Measurements from ENCODE around the gene RNF223.
"Not testable (repeated sequence)": the region's sequence is repeated elsewhere in the genome, so short reads cannot be mapped to it uniquely, and the experiment has no call there.

The RNF223 gene

DNA sequence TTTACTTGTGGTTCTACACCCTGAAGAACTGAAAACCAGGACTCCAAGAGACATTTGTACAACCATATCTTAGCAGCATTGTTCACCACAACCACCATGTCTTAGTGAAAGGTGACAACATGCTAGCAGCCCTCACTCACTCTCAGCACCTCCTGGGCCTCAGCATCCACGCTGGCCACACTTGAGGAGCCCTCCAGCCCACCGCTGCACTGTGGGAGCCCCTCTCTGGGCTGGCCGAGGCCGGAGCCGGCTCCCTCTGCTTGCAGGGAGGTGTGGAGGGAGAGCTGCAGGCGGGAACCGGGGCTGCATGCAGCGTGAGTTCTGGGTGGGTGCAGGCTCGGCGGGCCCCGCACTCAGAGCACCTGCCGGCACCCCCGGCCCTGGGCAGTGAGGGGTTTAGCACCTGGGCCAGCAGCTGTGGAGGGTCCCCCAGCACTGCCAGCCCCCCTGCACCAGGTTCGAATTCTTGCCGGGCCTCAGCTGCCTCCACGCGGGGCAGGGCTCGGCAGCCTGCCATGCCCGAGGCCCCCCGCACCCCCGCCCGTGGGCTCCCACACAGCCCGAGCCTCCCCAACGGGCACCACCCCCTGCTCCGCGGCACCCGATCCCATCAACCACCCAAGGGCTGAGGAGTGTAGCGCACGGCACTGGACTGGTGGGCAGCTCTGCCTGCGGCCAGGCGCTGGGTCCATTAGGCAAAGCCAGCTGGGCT is 32.6 kb upstream of the RNF223 start:
- no peak for DNase-seq

DNA sequence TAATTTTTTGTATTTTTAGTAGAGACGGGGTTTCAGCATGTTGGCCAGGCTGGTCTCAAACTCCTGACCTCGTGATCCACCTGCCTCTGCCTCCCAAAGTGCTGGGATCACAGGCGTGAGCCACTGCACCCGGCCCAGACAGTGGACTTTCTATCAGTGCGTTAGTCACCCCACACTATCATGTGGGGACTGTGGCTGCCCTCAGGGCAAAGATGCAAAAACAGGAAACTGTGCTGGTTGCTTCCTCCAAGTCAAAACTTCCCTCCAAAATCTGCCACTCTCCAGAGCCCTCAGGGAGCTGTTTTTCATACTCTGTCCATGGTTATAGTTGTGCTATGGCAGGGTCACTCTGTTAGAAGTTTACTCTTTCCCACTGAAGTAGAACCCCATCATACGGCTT is 30.0 kb upstream of the RNF223 start:
- not testable (repeated sequence) for DNase-seq

DNA sequence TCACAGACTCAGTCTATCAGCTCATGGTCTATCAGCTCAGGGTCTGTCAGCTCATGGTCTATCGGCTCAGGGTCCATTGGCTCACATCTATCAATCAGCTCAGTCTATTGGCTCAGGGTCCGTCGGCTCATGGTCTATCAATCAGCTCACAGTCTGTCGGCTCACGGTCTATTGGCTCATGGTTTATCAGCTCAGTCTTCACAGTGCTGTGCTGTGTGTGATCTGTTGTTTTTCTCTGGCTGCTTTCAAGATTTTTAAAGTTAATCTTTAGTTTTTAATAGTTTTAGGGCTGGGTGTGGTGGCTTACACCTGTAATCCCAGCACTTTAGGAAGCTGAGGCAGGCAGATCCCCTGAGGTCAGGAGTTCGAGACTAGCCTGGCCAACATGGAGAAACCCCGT is 27.4 kb upstream of the RNF223 start:
- DNase-seq, result no peak

DNA sequence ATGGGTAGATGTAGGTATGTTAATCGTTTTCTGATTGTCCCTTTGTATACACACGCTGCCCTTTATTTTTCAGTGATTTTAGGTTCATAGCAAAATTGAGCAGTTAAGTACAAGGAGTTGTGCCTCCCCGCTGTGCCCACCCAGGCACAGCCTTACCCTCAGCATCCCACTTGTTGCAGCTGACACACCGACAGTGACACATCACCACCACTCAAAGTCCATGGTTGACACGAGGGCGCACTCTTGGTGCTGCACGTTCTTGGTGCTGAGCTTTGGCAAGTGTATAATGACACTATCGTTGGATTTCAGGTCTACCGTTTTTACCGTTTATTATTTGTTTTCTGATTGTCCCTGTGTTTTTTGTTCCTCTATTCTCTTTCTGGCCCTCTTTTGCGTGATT is 26.2 kb upstream of the RNF223 start:
- no peak for DNase-seq

DNA sequence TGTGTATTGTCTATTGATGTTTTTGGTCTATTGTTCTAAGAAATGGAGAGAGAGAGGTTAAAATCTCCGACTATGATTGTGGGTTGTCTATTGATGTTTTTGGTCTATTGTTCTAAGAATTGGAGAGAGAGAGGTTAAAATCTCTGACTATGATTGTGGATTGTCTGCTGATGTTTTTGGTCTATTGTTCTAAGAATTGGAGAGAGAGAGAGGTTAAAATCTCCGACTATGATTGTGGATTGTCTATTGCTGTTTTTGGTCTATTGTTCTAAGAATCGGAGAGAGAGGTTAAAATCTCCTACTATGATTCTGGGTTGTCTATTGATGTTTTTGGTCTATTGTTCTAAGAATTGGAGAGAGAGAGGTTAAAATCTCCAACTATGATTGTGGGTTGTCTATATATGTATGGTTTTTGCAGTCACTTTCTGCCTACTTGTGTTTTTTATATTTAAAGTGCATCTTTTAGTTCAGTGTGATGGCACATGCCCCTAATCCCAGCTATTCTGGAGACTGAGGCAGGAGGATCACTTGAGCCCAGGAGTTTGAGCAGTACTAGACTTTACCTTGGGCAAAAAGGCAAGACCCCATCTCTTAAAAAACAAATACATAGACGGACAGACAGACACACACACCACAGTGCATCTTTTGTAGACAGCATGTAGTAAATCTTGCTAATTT is 25.5 kb upstream of the RNF223 start:
- no peak for DNase-seq

DNA sequence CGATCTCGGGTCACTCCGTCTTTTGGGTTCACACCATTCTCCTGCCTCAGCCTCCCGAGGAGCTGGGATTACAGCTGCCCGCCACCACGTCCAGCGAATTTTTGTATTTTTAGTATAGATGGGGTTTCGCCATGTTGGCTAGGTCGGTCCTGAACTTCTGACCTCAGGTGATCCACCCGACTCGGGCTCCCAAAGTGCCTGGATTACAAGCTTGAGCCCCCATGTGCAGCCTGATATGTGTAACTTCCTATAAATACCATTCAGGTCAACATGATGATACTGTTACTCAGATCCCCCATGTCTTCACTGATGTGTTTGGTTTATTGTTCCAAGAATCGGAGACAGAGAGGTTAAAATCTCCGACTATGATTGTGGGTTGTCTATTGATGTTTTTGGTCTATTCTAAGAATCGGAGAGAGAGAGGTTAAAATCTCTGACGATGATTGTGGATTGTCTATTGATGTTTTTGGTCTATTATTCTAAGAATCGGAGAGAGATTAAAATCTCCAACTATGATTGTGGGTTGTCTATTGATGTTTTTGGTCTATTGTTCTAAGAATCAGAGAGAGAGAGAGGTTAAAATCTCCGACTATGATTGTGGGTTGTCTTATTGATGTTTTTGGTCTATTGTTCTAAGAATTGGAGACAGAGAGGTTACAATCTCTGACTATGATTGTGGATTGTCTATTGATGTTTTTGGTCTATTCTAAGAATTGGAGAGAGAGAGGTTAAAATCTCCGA is 24.7 kb upstream of the RNF223 start:
- DNase-seq, result no peak

DNA sequence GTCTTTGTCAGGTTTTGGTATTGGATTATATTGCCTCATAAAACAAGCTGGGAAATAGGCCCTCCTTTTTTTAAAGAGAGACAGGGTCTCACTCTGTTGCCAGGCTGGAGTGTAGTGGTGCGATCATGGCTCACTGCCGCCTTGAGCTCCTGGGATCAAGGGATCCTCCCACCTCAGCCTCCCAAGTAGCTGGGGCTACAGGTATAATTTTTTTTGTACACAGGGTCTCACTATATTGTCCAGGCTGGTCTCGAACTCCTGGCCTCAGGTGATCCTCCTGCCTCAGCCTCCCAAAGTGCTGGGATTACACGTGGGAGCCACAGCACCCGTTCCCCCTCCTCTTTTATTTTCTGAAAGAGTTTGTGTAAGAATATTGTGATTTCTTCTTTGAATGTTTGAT is 22.0 kb upstream of the RNF223 start:
- DNase-seq, result not testable (repeated sequence)

DNA sequence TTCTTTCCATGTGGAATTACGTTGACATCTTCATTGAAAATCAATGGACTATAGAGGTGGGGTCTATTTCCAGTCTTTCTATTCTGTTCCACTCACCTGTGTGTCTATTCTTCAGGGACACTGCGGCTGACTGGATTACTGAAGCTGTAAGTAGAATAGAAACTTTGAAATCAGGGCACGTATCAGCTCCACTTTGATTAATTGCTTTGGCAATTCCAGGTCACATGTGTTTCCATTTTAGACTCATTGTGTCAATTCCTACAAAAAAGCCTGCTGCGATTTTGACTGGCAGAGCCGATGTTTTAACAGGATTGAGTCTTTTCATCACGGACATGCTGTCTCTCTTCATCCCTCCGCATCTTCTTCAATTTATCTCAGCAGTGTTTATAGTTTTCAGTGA is 20.9 kb upstream of the RNF223 start:
- no peak for DNase-seq

DNA sequence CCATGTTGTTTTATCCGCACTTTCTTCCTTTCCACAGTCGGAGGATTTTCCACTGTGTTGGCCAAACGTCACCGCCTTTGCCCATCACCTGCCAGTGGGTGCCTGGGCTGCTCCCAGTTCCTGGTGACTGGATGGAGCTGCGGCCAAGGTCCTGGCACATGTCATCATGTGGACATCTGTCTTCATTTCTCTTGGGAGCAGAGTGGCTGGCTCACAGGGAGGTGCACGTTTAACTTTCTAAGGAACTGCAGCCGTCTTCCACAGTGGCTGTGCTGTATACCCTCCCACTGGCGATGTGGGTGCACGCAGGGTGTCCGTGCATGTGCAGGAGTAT is 19.5 kb upstream of the RNF223 start:
- DNase-seq, result no peak

DNA sequence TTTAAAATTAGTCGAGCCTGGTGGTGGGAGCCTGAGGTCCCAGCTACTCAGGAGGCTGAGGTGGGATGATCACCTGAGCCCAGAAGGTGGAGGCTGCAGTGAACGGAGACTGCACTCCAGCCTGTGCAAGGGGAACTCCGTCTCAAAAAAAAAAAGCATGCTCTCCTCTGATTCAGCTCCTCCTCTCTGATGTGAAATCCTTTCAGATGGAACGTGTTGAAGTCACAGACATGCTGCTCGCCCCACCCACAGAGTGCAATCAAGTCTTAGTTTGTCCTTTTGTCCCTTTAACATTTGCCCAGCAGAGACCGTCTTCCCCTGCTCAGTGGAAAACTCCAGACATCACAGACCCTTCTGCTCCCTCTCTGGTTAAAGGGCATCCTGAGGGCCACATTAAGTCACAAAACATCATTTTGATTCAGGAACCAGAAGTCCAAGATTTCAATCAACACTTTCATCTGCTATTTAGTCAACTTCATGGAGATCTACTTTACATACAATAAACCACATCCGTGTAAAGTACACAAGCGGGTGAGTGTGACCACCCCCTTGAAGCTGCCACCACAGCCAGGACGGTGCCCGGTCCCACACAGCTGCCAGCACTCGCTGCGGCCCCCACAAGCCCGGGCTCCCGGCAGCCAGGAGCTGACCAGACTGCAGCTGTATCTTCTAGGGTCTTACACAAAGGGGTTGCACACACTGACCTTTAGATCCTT is 18.9 kb upstream of the RNF223 start:
- DNase-seq, result no peak

DNA sequence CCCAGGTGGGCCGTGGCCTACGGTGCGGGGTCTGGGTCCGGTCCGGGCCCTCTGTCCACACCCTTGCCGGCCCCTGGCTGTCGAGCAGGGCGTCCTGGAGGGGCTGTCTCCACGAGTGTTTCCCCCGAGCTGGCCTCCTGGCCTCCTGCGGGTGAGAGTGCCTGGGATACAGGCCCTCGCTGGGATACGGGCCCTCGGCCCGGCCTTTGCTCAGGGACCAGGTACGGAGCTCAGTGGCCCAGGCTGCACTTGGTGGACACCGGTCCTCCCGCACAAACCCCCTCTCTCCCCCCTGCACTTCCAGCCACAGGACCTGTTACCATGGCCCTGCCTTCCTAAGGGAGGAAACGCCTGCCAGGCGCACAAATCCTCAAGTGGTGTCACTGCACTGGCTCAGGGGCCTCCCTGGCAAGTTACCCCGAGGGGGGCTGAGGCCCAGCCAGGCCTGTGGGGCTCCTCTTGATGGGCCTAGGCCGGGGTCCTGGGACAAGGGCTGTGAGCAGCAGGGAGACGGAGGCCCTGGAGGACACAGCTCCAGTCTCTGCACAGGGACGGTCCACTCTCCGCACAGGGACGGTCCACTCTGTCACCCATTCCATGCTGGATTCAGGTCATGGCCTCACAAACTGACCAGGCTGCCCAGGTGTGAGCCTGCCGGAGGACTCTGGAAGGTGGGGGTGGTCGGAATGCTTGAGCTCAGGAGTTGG is 18.2 kb upstream of the RNF223 start:
- DNase-seq, result no peak

DNA sequence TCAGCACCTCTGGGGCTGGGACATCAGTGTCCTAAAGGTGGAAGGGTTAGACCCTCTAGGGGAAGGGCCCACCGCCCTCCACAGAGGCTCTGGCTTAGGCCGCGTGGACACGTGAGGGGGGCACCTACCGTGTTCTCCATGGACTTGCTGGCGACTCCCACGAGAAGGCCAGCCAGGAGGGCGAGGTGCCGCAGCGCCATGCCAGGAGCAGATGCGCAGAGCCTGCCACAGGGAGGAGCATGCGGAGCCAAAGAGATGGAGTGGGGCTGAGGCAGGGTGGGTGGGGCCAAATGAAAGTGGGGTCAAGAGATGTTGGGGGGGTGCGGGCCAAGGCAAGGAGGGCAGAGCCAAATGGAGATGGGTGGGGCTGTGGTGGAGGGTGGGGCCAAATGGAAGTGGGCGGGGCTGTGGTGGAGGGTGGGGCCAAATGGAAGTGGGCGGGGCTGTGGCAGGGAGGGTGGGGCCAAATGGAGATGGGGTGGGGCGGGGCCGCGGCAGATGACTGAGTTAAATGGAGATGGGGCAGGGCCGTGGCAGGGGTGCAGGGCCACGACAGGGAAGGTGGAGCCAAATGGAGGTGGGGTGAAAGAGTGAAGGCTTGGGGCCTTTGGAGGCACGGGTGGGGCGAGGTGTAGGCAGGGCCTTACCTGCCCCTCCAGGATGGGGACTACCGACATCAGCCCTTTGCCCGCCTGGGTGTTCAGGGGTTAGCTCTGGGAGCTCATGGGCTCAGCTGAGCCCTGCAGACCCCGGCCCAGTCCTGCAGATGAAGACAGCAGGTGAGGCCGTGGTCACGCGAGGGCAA is 17.4 kb upstream of the RNF223 start:
- no peak for DNase-seq

DNA sequence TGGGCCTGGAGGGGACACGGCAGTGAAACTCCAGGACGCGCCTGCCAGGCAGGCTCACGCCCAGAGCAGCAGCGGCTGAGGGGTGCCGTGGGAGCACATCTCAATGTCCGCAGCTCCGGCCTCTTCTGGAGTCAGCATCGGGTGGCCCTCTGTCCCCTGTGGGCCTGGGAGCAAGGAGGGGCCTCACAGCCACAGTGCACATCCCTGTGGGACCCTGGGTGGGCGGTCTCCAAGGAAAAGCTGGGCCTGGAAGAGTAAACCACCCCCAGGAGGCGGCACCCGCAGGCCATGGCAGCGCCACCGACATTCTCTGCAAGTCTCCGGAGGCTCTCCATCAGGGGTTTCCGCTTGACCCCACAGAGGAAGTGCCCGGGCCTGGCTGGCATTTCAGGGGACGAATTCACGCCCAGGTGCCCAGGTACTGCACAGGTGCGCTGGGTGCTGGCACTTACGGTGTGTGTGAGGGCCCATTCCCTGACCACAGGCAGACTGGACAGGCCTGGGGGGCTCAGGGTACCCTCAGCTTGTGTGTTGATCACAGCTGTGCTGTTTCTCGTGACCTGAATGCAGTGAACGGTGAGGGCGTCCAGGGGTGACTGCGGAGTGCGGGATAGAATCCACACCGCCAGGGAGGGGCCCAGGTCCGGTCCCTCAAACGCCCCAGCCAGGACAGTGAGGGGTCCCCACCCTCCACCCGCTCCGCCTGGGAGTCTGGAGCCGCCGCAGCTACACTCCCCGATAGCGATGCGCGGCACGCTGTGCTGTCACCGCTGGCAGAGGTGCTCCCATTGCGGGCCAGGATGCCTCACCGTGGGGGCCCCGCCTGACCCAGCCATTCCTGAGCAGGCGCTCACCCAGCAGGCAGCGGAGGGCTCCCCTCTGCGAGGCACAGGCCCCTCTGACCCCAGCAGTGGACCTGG is 16.6 kb upstream of the RNF223 start:
- no peak for DNase-seq

DNA sequence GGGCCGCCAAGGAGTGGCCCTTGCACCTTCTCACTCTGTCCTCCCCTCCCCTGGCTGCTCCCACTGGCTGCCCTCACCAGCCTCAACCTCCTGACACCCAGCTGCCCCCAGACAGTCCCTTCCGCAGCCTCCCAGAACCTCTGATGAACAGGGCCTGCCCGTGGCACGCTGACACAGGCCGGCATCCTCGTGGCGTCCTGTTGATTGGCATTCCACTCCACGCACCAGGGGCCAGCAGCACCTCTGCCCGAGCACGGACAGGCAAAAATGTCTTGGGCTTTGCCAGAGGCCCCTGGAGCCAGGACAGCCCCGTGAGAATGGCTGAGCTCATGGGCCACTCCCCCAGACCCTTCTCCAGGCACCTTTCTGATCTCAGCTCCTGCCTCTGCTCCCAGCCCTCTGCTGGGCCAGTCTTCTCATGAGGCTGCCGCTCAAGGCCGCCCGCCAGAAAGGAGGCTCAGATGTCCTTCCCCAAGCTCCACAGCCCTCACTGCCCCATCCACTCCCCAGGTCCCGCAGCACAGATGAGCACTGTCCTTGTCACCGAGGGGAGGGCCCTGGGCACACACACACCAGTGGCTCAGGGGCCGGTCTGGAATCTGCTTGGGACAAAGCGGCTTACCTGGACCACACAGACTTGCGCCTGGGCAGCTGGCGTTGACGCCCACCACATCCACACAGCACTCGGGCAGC is 15.8 kb upstream of the RNF223 start:
- no peak for DNase-seq

DNA sequence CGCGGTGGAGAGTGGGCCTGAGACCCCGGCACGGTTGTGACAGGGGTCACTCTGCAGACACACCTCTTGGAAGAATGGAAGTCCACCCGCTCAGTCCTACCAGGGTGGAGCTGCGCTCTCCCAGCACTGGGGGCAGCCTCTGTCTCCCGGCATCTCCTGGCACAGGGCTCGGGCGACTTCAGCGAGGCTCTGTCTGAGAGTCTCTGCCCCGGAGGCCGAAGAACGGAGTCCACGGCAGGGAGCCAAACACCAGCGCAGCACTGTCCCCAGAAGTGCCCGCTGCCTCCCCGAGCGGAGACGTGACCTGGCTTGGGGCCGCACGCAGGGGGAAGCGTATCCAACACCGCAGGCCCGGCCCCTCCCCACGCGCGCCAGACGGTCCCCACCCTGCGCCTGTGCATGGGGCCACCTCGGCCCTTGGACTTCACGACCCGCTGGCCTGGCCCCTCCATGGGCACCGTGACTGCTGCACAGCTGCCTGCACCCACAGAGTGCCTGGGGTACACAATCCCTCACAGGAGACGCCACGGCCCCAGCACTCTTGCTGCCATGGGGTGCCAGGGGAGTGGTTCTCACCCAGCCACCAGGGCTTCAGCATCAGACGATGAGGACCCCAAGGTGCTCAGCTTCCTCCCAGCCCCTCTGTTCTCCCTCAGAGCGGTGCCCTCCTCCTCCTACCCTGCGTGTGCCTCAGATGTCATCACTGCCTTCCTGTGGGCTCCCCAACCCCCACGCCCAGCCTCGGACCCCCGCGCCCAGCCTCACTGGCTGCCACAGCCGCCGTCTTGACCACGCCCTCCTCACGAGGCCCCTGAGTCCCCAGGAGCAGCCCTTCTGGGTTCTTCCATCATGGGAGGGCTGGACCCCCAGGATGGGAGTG is 14.9 kb upstream of the RNF223 start:
- DNase-seq, result no peak

DNA sequence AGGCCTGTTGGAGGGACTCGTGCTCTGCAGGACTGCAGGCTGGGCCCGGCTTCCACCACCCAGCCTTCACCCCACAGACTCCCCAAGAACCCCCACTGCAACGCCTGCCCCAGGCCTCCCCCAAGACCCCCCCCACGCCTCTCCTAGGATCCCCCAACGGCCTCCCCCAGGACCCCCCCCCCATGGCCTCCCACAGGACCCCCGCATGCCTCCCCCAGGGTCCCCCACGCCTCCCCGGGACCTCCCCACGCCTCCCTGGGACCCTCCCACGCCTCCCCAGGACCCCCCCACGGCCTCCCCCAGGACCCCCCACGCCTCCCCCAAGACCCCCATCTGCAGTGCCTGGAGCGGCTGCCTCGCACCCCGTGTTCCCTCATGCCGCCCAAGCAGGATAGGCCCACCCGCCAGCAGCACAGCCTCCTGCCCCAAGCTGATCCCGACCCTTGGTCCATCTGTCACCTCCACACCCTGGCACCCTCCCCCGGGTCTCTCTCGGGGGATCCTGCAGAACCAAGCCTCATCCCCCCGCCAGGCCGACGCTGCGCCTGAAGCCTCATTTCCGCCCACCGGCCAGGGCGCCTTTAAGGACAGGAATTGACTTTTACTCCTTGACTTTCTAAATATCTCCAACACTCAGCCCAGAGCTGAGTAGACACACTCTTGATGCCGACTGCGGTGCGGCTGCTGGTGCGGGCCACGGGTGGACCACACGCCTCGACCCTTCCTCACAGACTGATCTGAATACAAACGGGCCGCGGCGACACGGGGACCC is 14.1 kb upstream of the RNF223 start:
- DNase-seq, result no peak

DNA sequence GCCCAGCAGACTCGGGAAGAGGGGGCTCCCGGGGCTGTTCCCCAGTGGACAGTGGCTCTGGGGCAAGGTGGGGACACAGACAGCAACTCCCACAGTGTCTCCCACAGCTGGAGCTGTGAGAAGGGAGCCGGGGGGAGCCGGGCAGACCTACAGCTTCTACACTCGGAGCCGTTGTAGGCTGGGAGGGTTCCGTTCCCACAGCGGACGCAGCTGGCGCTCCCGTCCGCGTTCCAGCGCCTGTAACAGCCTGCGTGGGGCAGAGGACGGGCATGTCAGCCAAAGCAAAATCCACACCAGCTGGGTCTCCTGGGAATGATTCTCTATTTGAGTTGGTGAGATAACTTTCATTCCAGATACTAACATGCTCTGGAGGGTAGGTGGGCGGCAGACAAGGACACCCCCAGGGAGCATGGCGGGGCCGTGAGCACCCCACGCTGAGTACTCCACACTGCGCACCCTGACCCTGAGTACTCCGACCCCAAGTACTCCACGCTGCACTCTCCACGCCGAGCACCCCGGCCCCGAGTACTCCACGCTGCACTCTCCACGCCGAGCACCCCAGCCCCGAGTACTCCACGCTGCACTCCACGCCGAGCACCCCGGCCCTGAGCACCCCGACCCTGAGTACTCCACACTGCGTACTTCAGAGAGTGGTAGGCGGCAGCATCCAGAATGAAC is 13.4 kb upstream of the RNF223 start:
- no peak for DNase-seq

DNA sequence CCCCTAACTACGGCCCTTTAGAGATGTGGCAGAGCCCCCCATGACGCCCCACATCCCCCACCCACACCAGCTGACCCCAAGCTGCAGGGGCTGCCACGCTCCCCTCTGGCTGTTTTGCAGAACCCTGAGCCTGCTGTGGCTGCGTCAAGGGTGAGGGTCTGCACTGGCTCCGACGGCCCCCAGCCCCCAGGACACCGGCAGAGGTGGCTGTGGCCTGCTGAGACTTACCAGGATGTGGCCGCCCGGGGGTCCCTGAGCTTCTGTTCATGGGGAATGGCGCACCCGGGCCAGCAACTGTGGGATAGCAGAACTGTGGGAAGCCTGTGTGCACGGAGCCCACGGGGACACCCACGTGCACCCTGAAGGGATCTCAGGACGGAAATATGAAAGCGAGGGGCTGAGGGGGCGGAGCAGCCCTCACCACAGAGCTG is 12.8 kb upstream of the RNF223 start:
- DNase-seq, result no peak

All from NCI-H2081 (cell line).